ENCODE data around the gene SIRPB2. TPM values are rescaled to one million over a fixed set of nuclear protein-coding genes. Genes with fewer than 3 reads are reported as not detected.

Gene SIRPB2
- total and polyA plus RNA-seq, 7 donors: 0.18 to 1.8 (median 1.1) TPM

DNA sequence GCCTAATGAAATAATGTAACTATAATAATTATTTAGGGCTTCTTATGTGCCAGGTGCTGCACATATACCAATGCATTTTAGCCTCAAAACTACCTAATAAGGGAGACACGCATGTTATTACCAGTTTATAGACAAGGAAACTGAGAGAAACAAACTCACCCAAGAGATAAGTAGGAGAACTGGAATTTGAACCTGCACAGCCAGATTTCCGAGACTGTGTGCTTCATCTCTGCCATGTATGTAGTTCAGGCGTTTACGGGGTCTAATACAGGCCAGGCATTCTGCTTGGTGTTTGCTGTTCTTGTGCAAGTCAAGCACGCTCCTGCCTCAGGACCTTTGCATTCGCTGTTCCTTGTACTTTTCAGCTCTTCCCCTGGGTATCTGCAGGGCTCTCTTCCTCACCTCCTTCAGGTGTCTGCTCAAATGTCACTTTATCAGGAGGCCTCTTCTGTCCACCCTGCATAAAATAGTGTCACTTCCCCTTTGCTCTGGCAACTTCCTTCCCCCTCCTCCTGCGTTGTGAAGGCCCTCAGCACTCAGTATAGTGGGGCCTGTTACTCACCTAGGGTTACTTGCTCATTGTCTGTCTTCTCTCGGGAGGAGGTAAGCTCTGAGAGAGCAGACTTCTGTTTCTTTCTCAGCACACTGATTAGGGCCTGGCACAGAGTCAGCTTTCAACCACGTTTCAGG, 18.5 kb downstream of the SIRPB2 start:
- no peak for DNase-seq
- 67 to 69% (median 68%) methylated on average over 9 of the region's 9 CpGs for WGBS, 3 donors
- no peak overlapping the region for H3K27ac ChIP-seq
- H3K4me1 ChIP-seq: no peaks in the 10 kb centered on the region
- intact Hi-C loops (cut with DNase I): no loop called here
- H3K27me3 ChIP-seq (ENCODE audit: insufficient read depth in 3 of 3, low read length in 2 of 3): no peaks in the 10 kb centered on the region
- no peaks in the 10 kb centered on the region for H3K36me3 ChIP-seq (ENCODE audit: insufficient read depth in 1 of 2, low read depth in 1 of 2)
- TF ChIP-seq CTCF (IDR thresholded peaks at IDR 0.05): no peak
- H3K9me3 ChIP-seq: no peaks in the 10 kb centered on the region
- no peak for ATAC-seq
- no peak overlapping the region for H3K4me3 ChIP-seq

DNA sequence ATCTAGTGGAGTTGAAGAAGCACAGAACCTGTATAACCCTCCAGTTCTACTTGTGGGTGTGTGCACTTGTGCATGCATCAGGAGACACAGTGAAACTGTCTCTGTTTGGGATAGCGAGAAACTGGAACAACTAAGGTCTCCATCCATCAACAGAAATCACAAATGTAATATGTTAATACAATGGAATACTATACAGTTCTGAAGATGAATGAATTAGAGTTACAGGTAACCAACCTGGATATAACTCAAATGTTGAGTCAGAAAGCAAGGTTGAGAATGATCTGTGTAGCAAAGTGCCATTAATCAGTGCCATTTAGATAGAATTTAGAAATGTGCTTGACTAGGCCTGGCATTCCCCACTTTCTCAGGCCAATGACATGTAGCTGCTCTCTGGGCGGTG, 20.0 kb downstream of the SIRPB2 start:
- no peak for TF ChIP-seq CTCF (IDR thresholded peaks at IDR 0.05)
- no peak for ATAC-seq
- 93 to 96% (median 94%) methylated on average over 2 of the region's 2 CpGs for WGBS, 3 donors

GRCh38 chr20:1469925-1470571, 21.2 kb downstream of the SIRPB2 start:
- Histone ChIP-seq H3K27me3 (ENCODE audit: insufficient read depth in 3 of 3, low read length in 2 of 3) (no peaks in the 10 kb centered on the region), H3K27ac (no peak overlapping the region), H3K4me3 (no peak overlapping the region), H3K36me3 (ENCODE audit: insufficient read depth in 1 of 2, low read depth in 1 of 2) (peaks cover 0 to 3% of the 10 kb centered on the region in 2 donors), H3K9me3 (no peaks in the 10 kb centered on the region), H3K4me1 (peaks cover 8% of the 10 kb centered on the region)
- DNase-seq: peak; percentile 77
- 22 to 31% (median 26%) methylated on average over 11 of the region's 11 CpGs for WGBS, 3 donors
- peak; percentile 66 for TF ChIP-seq CTCF (IDR thresholded peaks at IDR 0.05)
- intact Hi-C loops (cut with DNase I): loop anchor here (5.0 to 10.0 kb wide), 4 partner anchors 78 to 355 kb away; partner anchors contain the start of genes PSMF1 (in 2 of the 2), FKBP1A (in 1 of the 2) and SDCBP2 (in 1 of the 2)
- peak in 3 of 4 donors; percentile 22 to 47 (median 22) for ATAC-seq

More for the DNA sequence above, 20.0 kb downstream of the SIRPB2 start:
- H3K4me3 ChIP-seq: no peak overlapping the region
- no peak for DNase-seq
- no peaks in the 10 kb centered on the region for H3K36me3 ChIP-seq (ENCODE audit: insufficient read depth in 1 of 2, low read depth in 1 of 2)
- H3K27ac ChIP-seq: no peak overlapping the region
- no peaks in the 10 kb centered on the region for H3K27me3 ChIP-seq (ENCODE audit: insufficient read depth in 3 of 3, low read length in 2 of 3)
- H3K9me3 ChIP-seq: no peaks in the 10 kb centered on the region
- no peaks in the 10 kb centered on the region for H3K4me1 ChIP-seq
- intact Hi-C loops (cut with DNase I): no loop called here

DNA sequence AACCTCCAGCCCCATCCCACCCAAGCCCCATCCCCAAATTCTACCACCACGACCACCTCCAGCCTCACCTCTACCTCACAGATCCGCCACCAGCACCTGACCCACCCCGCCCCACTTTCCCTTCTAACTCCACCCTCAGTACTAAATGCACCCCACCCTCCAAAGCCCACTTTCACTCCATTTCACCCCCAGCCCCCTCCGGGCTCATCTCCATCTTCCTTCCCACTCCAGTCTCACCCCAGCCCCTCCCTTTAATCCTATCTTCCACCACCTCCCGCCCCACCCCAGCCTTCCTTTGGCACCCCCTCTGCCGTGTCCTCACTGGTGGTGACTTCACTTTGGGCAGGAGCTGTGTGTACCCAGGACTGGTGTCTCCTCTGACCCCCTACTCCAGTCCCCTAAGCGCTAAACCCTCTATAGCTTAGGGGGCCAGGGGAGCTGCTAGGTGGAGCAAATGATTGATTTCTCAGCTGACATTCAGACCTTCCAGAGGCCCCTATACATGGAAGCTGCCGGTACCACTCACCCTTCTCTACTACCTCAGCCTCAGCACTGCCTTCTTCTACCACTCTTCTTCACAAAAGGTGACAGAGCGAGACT, 21.8 kb downstream of the SIRPB2 start:
- intact Hi-C loops (cut with DNase I): loop anchor here (5.0 to 10.0 kb wide), 4 partner anchors 77 to 355 kb away; partner anchors contain the start of genes PSMF1 (in 2 of the 2), FKBP1A (in 1 of the 2) and SDCBP2 (in 1 of the 2)
- Histone ChIP-seq H3K4me1 (peaks cover 15% of the 10 kb centered on the region), H3K4me3 (no peak overlapping the region), H3K27ac (no peak overlapping the region), H3K27me3 (ENCODE audit: insufficient read depth in 3 of 3, low read length in 2 of 3) (no peaks in the 10 kb centered on the region), H3K36me3 (ENCODE audit: insufficient read depth in 1 of 2, low read depth in 1 of 2) (peaks cover 0 to 8% of the 10 kb centered on the region in 2 donors), H3K9me3 (no peaks in the 10 kb centered on the region)
- ATAC-seq (no peak), DNase-seq (no peak)
- TF ChIP-seq CTCF (IDR thresholded peaks at IDR 0.05): no peak
- WGBS, 3 donors: 66 to 75% (median 71%) methylated on average over 9 of the region's 9 CpGs
